A673 (cell line): Measurements from ENCODE around the gene STX1B. TPM values are rescaled to one million over a fixed set of nuclear protein-coding genes. Genes with fewer than 3 reads are reported as not detected.

Experiments used
- BruUV-seq: library from RNA; stranded (reverse); fragments of 400-500 nt; replicated peaks from 2 replicates; lab custom pipeline; 2021; lab: Mats Ljungman, UMichigan
- CTCF ChIA-PET: fragments of 300-600 bp; sonication (Branson Sonifier 250); formaldehyde crosslinking; loops from one replicate; lab custom pipeline; 2022; ENCODE audit warnings: antibody characterized with exemption; lab: Charles Lee
- POLR2A ChIA-PET: fragments of 300-600 bp; sonication (Branson Sonifier 250); formaldehyde crosslinking; loops from one replicate; lab custom pipeline; 2022; ENCODE audit warnings: antibody characterized with exemption; ENCODE audit not compliant: low non-redundant PET; lab: Charles Lee
- DNase-seq: peaks from one replicate; pipeline ENCODE4 v3.0.0-alpha.2; 2015; ENCODE audit warnings: low spot score
- H3K27ac ChIP-seq: fragments of 200-600 bp; sonication (generic); 2 replicates; pipeline ENCODE4 v1.5.1; 2016; ENCODE audit warnings: mixed run types, low read depth, mild to moderate bottlenecking, mixed read lengths, antibody characterized with exemption, low read length; ENCODE audit not compliant: poor library complexity, severe bottlenecking
- H3K27me3 ChIP-seq: fragments of 200-600 bp; sonication (generic); replicated peaks from 2 replicates; pipeline ENCODE4 v1.6.1; 2017; ENCODE audit warnings: mixed run types, low read depth, mild to moderate bottlenecking, mixed read lengths, antibody characterized with exemption, low read length; ENCODE audit not compliant: insufficient read depth, poor library complexity
- H3K36me3 ChIP-seq: fragments of 200-600 bp; sonication (generic); 2 replicates; pipeline ENCODE4 v1.6.1; 2016; ENCODE audit warnings: mixed run types, mild to moderate bottlenecking, mixed read lengths, antibody characterized with exemption, low read length; ENCODE audit not compliant: insufficient read depth, poor library complexity, severe bottlenecking
- H3K4me1 ChIP-seq: fragments of 200-600 bp; sonication (generic); 2 replicates; pipeline ENCODE4 v1.6.1; 2017; ENCODE audit warnings: mixed run types, mild to moderate bottlenecking, mixed read lengths, antibody characterized with exemption, low read length; ENCODE audit not compliant: insufficient read depth, poor library complexity, severe bottlenecking
- H3K4me3 ChIP-seq: fragments of 200-600 bp; sonication (generic); 2 replicates; pipeline ENCODE4 v1.5.1; 2016; ENCODE audit warnings: low read depth, mixed run types, mild to moderate bottlenecking, mixed read lengths, low read length; ENCODE audit not compliant: poor library complexity, severe bottlenecking
- H3K9me3 ChIP-seq: fragments of 200-600 bp; sonication (generic); 2 replicates; pipeline ENCODE4 v1.6.1; 2016; ENCODE audit warnings: mixed run types, low read depth, mild to moderate bottlenecking, mixed read lengths, antibody characterized with exemption, low read length; ENCODE audit not compliant: poor library complexity, severe bottlenecking
- EZH2 ChIP-seq: fragments of 200-600 bp; sonication (generic); IDR thresholded peaks from 2 replicates; pipeline ENCODE4 v1.6.1; 2017; ENCODE audit warnings: borderline replicate concordance, low read depth, mild to moderate bottlenecking, mixed read lengths, antibody characterized with exemption, low read length; ENCODE audit not compliant: poor library complexity, severe bottlenecking
- intact Hi-C: fragments of 100-400 bp; cut with micrococcal nuclease; formaldehyde crosslinking; loops from one replicate; pipeline ENCODE4 v1.10.0; 2022; ENCODE audit not compliant: unreplicated experiment
- total RNA-seq: library from RNA; stranded (reverse); gene quantifications from 2 replicates; pipeline ENCODE4 v1.2.3, GENCODE V29; 2021
- TF ChIP-seq, protein P1 (sequence below): fragments of 300-800, 200-600 bp; sonication (generic); conservative IDR thresholded peaks from 2 replicates; pipeline ENCODE4 v1.5.1; 2017; ENCODE audit warnings: low read depth, mild to moderate bottlenecking, antibody characterized with exemption, low read length, moderate library complexity, mixed read lengths

Gene STX1B
- total RNA-seq, 1 experiment from 2014 or later, result 0.62 TPM

DNA sequence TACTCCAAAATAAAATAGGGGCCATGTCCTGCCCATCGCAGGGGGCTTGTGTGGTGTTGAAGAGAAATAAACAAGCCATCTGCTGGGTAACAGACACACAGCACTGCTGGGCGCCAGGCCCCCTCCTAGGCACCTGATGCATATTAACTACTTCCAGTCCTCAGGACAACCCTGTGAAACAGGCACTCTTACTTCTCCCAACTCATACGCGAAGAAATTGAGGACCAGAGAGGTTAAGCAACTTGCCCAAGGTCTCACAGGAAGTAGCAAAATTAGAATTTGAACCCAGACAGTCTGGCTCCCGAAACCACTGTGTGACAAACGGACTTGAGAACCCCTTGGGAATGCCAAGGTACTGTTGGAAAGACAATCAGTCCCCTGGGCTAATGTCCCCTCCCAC is 2.8 kb downstream of the STX1B start:
- no TSS peak for BruUV-seq
- no peaks in the 10 kb centered on the region for H3K36me3 ChIP-seq
- H3K27me3 ChIP-seq, result peaks cover 23% of the 10 kb centered on the region
- H3K9me3 ChIP-seq, result no peaks in the 10 kb centered on the region
- no peak for DNase-seq
- intact Hi-C loops, result no loop called here
- no peak overlapping the region for H3K4me3 ChIP-seq
- H3K4me1 ChIP-seq, result no peaks in the 10 kb centered on the region
- TF ChIP-seq EZH2, result no peak
- TF ChIP-seq, protein P1, sequence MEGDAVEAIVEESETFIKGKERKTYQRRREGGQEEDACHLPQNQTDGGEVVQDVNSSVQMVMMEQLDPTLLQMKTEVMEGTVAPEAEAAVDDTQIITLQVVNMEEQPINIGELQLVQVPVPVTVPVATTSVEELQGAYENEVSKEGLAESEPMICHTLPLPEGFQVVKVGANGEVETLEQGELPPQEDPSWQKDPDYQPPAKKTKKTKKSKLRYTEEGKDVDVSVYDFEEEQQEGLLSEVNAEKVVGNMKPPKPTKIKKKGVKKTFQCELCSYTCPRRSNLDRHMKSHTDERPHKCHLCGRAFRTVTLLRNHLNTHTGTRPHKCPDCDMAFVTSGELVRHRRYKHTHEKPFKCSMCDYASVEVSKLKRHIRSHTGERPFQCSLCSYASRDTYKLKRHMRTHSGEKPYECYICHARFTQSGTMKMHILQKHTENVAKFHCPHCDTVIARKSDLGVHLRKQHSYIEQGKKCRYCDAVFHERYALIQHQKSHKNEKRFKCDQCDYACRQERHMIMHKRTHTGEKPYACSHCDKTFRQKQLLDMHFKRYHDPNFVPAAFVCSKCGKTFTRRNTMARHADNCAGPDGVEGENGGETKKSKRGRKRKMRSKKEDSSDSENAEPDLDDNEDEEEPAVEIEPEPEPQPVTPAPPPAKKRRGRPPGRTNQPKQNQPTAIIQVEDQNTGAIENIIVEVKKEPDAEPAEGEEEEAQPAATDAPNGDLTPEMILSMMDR, result no peak
- POLR2A ChIA-PET, result no interaction called here
- CTCF ChIA-PET, result no interaction called here
- H3K27ac ChIP-seq, result no peak overlapping the region

DNA sequence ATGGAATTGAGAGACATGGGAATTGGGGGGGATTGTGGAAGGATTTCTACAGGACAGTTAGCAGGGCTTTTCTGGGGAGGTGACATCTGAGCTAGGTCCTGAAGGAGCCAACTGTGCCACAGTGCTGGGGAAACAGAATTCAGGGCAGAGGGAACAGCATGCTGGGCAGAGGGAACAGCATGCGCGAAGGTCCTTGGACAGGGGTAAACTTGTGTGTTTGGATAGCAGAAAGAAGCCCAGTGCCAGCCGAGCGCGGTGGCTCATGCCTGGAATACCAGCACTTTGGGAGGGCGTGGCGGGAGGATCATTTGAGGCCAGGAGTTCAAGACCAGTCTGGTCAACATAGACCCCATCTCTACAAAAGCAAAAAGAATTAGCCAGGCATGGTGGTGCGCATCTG is 3.8 kb downstream of the STX1B start:
- Histone ChIP-seq H3K4me3 (no peak overlapping the region), H3K27ac (no peak overlapping the region), H3K4me1 (no peaks in the 10 kb centered on the region), H3K36me3 (no peaks in the 10 kb centered on the region), H3K27me3 (peaks cover 17% of the 10 kb centered on the region), H3K9me3 (no peaks in the 10 kb centered on the region)
- ChIA-PET CTCF (no interaction called here), POLR2A (no interaction called here)
- no TSS peak for BruUV-seq
- no peak for DNase-seq
- TF ChIP-seq, protein P1, result no peak
- TF ChIP-seq EZH2, result no peak
- intact Hi-C loops, result no loop called here

DNA sequence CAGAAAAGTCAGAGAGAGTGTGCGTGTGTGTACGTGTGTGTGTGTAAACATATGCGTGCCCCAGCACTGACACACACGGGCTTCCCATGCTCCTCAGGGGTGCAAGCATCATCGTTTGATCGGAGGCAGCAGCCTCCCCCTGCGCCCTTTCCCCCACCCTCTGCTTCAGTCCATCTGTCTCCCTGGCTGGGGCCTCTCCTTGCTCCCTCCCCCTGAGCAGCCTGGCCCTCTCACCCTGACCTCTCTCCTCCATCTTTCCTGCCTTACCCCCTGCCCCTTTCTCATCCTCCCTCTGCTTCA is 4.4 kb downstream of the STX1B start:
- H3K36me3 ChIP-seq, result no peaks in the 10 kb centered on the region

More for the DNA sequence above, 4.4 kb downstream of the STX1B start:
- Histone ChIP-seq H3K9me3 (no peaks in the 10 kb centered on the region), H3K4me3 (no peak overlapping the region), H3K27ac (no peak overlapping the region), H3K4me1 (no peaks in the 10 kb centered on the region), H3K27me3 (peaks cover 12% of the 10 kb centered on the region)
- CTCF ChIA-PET, result no interaction called here
- TF ChIP-seq, protein P1, result no peak
- TF ChIP-seq EZH2, result no peak
- DNase-seq, result no peak
- POLR2A ChIA-PET, result no interaction called here
- no TSS peak for BruUV-seq
- intact Hi-C loops, result no loop called here
